ENCODE measurements around the gene HES1. TPM values are rescaled to one million over a fixed set of nuclear protein-coding genes. Genes with fewer than 3 reads are reported as not detected.

HES1 gene
- total RNA-seq, 6 experiments from 2014 or later = 12.9 to 40.3 (median 23.4) TPM

GRCh38 chr3:194178128-194178527, 42.2 kb downstream of the HES1 start:
- Histone ChIP-seq H3K27me3 (no peaks in the 10 kb centered on the region), H3K4me3 (no peak overlapping the region), H3K4me1 (no peaks in the 10 kb centered on the region), H3K9me3 (no peaks in the 10 kb centered on the region), H3K36me3 (no peaks in the 10 kb centered on the region), H3K27ac (no peak overlapping the region)
- intact Hi-C loops (cut with DNase I) = no loop called here
- TF ChIP-seq POLR2A (IDR thresholded peaks at IDR 0.05) (no peak), CTCF (IDR thresholded peaks at IDR 0.05) (no peak)
- 73% methylated on average over 4 of the region's 4 CpGs for WGBS (ENCODE audit: insufficient coverage, low coverage, low lambda C conversion rate, missing lambda C conversion rate)
- DNase-seq = no peak
- no peak for ATAC-seq

GRCh38 chr3:194178669-194179068, 42.7 kb downstream of the HES1 start:
- intact Hi-C loops (cut with DNase I) = no loop called here
- 50% methylated on average over 6 of the region's 6 CpGs for WGBS (ENCODE audit: insufficient coverage, low coverage, low lambda C conversion rate, missing lambda C conversion rate)
- DNase-seq = no peak
- H3K4me3 ChIP-seq = no peak overlapping the region
- TF ChIP-seq POLR2A (IDR thresholded peaks at IDR 0.05) (no peak), CTCF (IDR thresholded peaks at IDR 0.05) (no peak)
- H3K27ac ChIP-seq = no peak overlapping the region
- ATAC-seq = no peak
- no peaks in the 10 kb centered on the region for H3K27me3 ChIP-seq
- no peaks in the 10 kb centered on the region for H3K9me3 ChIP-seq
- no peaks in the 10 kb centered on the region for H3K36me3 ChIP-seq
- peaks cover 0 to 1% (median 0%) of the 10 kb centered on the region in 4 donors for H3K4me1 ChIP-seq

- no peak for ATAC-seq
These were observed 44.6 kb downstream of the HES1 start for GRCh38 chr3:194180570-194180969.

GRCh38 chr3:194181612-194182529, 45.9 kb downstream of the HES1 start:
- intact Hi-C loops (cut with DNase I) = no loop called here
- Histone ChIP-seq H3K4me1 (peaks cover 0 to 7% (median 0%) of the 10 kb centered on the region in 4 donors), H3K36me3 (no peaks in the 10 kb centered on the region), H3K27ac (no peak overlapping the region), H3K4me3 (no peak overlapping the region), H3K27me3 (no peaks in the 10 kb centered on the region), H3K9me3 (no peaks in the 10 kb centered on the region)
- DNase-seq (no peak), ATAC-seq (no peak)
- TF ChIP-seq POLR2A (IDR thresholded peaks at IDR 0.05) (no peak), CTCF (IDR thresholded peaks at IDR 0.05) (no peak)
- 64% methylated on average over 11 of the region's 11 CpGs for WGBS (ENCODE audit: insufficient coverage, low coverage, low lambda C conversion rate, missing lambda C conversion rate)

More at GRCh38 chr3:194180570-194180969, 44.6 kb downstream of the HES1 start:
- 83% methylated on average over 5 of the region's 5 CpGs for WGBS (ENCODE audit: insufficient coverage, low coverage, low lambda C conversion rate, missing lambda C conversion rate)
- no peaks in the 10 kb centered on the region for H3K27me3 ChIP-seq
- no peak for DNase-seq
- no peaks in the 10 kb centered on the region for H3K36me3 ChIP-seq
- H3K4me3 ChIP-seq = no peak overlapping the region
- TF ChIP-seq CTCF (IDR thresholded peaks at IDR 0.05) (no peak), POLR2A (IDR thresholded peaks at IDR 0.05) (no peak)
- H3K4me1 ChIP-seq = peaks cover 0 to 7% (median 0%) of the 10 kb centered on the region in 4 donors
- H3K27ac ChIP-seq = no peak overlapping the region
- H3K9me3 ChIP-seq = no peaks in the 10 kb centered on the region
- intact Hi-C loops (cut with DNase I) = no loop called here

All from right lobe of liver (tissue), 6 donors.